ENCODE measurements around the gene PDK3. TPM values are rescaled to one million over a fixed set of nuclear protein-coding genes. Genes with fewer than 3 reads are reported as not detected.

PDK3 gene
- total RNA-seq, 1 experiment from 2014 or later, result 47.3 TPM

- Histone ChIP-seq H2BK20ac (ENCODE audit: low read depth, low read length, poor library complexity, severe bottlenecking) (no peak overlapping the region), H3K56ac (ENCODE audit: insufficient read length, low read depth, low read length) (no peak overlapping the region), H3T11ph (ENCODE audit: low read length) (no peak overlapping the region), H3K4me1 (ENCODE audit: insufficient read depth, low read length) (no peaks in the 10 kb centered on the region), H3K4ac (ENCODE audit: low read depth, low read length) (no peak overlapping the region), H3K27me3 (ENCODE audit: insufficient read depth, low read length) (no peaks in the 10 kb centered on the region), H3K23me2 (ENCODE audit: insufficient read length, low read depth, low read length, poor library complexity, severe bottlenecking) (no peaks in the 10 kb centered on the region), H2BK12ac (ENCODE audit: insufficient read length, low read depth, low read length) (no peak overlapping the region), H3K27ac (ENCODE audit: insufficient read length, low read depth, low read length) (no peak overlapping the region), H3K9ac (ENCODE audit: extremely low read depth, insufficient read length, low read length) (no peak overlapping the region), H2BK120ac (ENCODE audit: low read depth, low read length, poor library complexity, severe bottlenecking) (no peak overlapping the region), H2BK15ac (ENCODE audit: low read depth, low read length) (no peak overlapping the region), H2AK5ac (ENCODE audit: insufficient read length, low read length) (no peak overlapping the region), H3K4me2 (ENCODE audit: insufficient read depth, insufficient read length, low read length) (no peak overlapping the region), H3K79me2 (ENCODE audit: insufficient read depth, low read length) (no peaks in the 10 kb centered on the region), H3K18ac (ENCODE audit: insufficient read length, low read depth, low read length) (no peak overlapping the region), H2AFZ (ENCODE audit: low read length) (no peak overlapping the region), H4K5ac (ENCODE audit: insufficient read length, low read depth, low read length) (no peak overlapping the region), H3K9me3 (ENCODE audit: control insufficient read depth, low read depth, low read length) (no peaks in the 10 kb centered on the region), H3K14ac (ENCODE audit: insufficient read depth, low read length) (no peak overlapping the region), H4K8ac (replicated peaks; ENCODE audit: insufficient read length, low read depth, low read length) (no peak overlapping the region), H2BK5ac (ENCODE audit: insufficient read length, low read length) (no peak overlapping the region), H4K91ac (ENCODE audit: insufficient read length, low read depth, low read length) (no peak overlapping the region), H3K23ac (ENCODE audit: insufficient read length, low read depth, low read length) (no peak overlapping the region), H4K20me1 (ENCODE audit: control insufficient read depth, insufficient read depth, insufficient read length) (no peaks in the 10 kb centered on the region), H3K79me1 (ENCODE audit: insufficient read depth, low read depth, low read length, poor library complexity, severe bottlenecking) (no peaks in the 10 kb centered on the region)
- Mint-ChIP-seq H3K36me3 (ENCODE audit: insufficient read depth in 1 of 3, low read depth in 3 of 3) (peaks cover 1 to 11% (median 7%) of the 10 kb centered on the region in 3 experiments), H3K4me1 (peaks cover 6 to 24% of the 10 kb centered on the region in 2 experiments; a peak in 3 of 4 replicates), H3K27me3 (ENCODE audit: low read depth) (no peaks in the 10 kb centered on the region), H3K9me3 (no peaks in the 10 kb centered on the region), H3K4me3 (no peak overlapping the region), H3K27ac (no peak overlapping the region)
- WGBS (ENCODE audit: extremely low coverage, insufficient read length, low lambda C conversion rate), result no CpG with 5 or more reads among the region's 4 CpGs
- no peak for TF ChIP-seq CTCF (conservative IDR thresholded peaks at IDR 0.05)
- DNase-seq, result no peak
Observed at GRCh38 chrX:24542756-24543155, 77.7 kb downstream of the PDK3 start.

Measured in H9 (cell line).